ENCODE measurements around the gene NTN5. TPM values are rescaled to one million over a fixed set of nuclear protein-coding genes. Genes with fewer than 3 reads are reported as not detected.

Gene NTN5
- total and polyA plus RNA-seq, 10 of the 15 experiments (the other 5 are each of a cell fraction or from before 2014, with no cell fraction given): 0.07 to 0.22 TPM; not detected in 8

DNA sequence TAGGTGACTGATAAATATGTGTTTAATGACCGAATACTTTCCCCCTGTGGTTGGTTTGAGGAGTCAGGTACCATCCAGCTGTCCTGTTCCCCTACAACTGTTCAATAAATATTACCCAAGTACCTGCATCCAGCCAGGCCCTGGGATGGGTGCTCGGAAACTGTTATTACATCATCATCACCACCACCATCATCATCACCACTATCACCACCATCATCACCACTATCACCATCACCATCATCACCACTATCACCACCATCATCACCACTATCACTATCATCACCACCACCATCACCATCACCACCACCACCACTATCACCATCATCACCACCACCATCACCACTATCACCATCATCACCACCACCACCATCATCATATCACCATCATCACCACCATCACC, 4.1 kb downstream of the NTN5 start:
- no peak overlapping the region for H2AFZ ChIP-seq (ENCODE audit: control insufficient read depth, low read depth, low read length)
- TF ChIP-seq MXI1 (IDR thresholded peaks at IDR 0.05; ENCODE audit: low read depth, low read length): no peak
- TF ChIP-seq JUND (IDR thresholded peaks at IDR 0.05; ENCODE audit: low read depth, low read length): no peak
- no peak for TF ChIP-seq TAF1 (IDR thresholded peaks at IDR 0.05; ENCODE audit: borderline replicate concordance, low read depth, low read length)
- no peak for TF ChIP-seq TCF12 (IDR thresholded peaks at IDR 0.05; ENCODE audit: low read depth, low read length)
- no peak for TF ChIP-seq NFIC (IDR thresholded peaks at IDR 0.05; ENCODE audit: low read depth, low read length)
- no peak for TF ChIP-seq SMC3 (IDR thresholded peaks at IDR 0.05; ENCODE audit: borderline replicate concordance, low read length)
- TF ChIP-seq SREBF1 (IDR thresholded peaks at IDR 0.05; ENCODE audit: low read length): no peak
- TF ChIP-seq, protein P1, sequence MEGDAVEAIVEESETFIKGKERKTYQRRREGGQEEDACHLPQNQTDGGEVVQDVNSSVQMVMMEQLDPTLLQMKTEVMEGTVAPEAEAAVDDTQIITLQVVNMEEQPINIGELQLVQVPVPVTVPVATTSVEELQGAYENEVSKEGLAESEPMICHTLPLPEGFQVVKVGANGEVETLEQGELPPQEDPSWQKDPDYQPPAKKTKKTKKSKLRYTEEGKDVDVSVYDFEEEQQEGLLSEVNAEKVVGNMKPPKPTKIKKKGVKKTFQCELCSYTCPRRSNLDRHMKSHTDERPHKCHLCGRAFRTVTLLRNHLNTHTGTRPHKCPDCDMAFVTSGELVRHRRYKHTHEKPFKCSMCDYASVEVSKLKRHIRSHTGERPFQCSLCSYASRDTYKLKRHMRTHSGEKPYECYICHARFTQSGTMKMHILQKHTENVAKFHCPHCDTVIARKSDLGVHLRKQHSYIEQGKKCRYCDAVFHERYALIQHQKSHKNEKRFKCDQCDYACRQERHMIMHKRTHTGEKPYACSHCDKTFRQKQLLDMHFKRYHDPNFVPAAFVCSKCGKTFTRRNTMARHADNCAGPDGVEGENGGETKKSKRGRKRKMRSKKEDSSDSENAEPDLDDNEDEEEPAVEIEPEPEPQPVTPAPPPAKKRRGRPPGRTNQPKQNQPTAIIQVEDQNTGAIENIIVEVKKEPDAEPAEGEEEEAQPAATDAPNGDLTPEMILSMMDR (IDR thresholded peaks at IDR 0.05 in 2 of 3, conservative IDR thresholded peaks at IDR 0.05 in 1 of 3; ENCODE audit: control insufficient read depth in 2 of 3, extremely low read depth in 1 of 3, insufficient read depth in 1 of 3, low read depth in 3 of 3, low read length in 3 of 3): no peak
- no peak for TF ChIP-seq SUPT20H (IDR thresholded peaks at IDR 0.05; ENCODE audit: borderline replicate concordance, control insufficient read depth, low read depth, low read length)
- no peak for TF ChIP-seq NR2F1 (conservative IDR thresholded peaks at IDR 0.05)
- RAD21 ChIA-PET (ENCODE audit: unreplicated experiment): no interaction called here
- DNase-seq (ENCODE audit: low read depth, low spot score) (no peak), FAIRE-seq (no peak), ATAC-seq (no peak)
- no peaks in the 10 kb centered on the region; the same call in 2 of the 3 replicates for H3K9me3 ChIP-seq (replicated peaks; ENCODE audit: control insufficient read depth, insufficient read depth, low read length)
- no peak overlapping the region for H3K9ac ChIP-seq (ENCODE audit: control insufficient read depth, insufficient read depth, low read length)
- no peak overlapping the region for H3K4me3 ChIP-seq
- no peaks in the 10 kb centered on the region for H3K4me1 ChIP-seq (ENCODE audit: control insufficient read depth, insufficient read depth, low read length)
- intact Hi-C loops (cut with micrococcal nuclease; ENCODE audit: unreplicated experiment) (no loop called here), in situ Hi-C loops (cut with MboI) (no loop called here)
- H3K27me3 ChIP-seq (replicated peaks in 1 of 2; ENCODE audit: control insufficient read depth in 2 of 2, insufficient read depth in 2 of 2, low read length in 1 of 2): no peaks in the 10 kb centered on the region
- SMC1A ChIA-PET (ENCODE audit: uncharacterized antibody, unreplicated experiment): no interaction called here
- POLR2A ChIA-PET: no interaction called here
- no peak overlapping the region for H3K4me2 ChIP-seq (ENCODE audit: control insufficient read depth, insufficient read depth)
- no peak overlapping the region for H3K27ac ChIP-seq (ENCODE audit: control insufficient read depth, insufficient read depth)
- no peaks in the 10 kb centered on the region for H3K79me2 ChIP-seq (ENCODE audit: control insufficient read depth, insufficient read depth, low read length)
- H3K36me3 ChIP-seq (ENCODE audit: control insufficient read depth in 2 of 2, insufficient read depth in 2 of 2, low read length in 1 of 2): no peaks in the 10 kb centered on the region
- WGBS (ENCODE audit: insufficient coverage, insufficient replicate concordance, low lambda C conversion rate, missing lambda C conversion rate): 37% methylated on average over 2 of the region's 2 CpGs
- no TSS peak for BruUV-seq (replicated peaks)
- CTCF ChIA-PET: no interaction called here
- H4K20me1 ChIP-seq (ENCODE audit: control insufficient read depth, insufficient read depth): no peaks in the 10 kb centered on the region

Measured in GM12878 (cell line).